COLO829 (cell line): Measurements from ENCODE around the gene SMCO4.
"Not testable (repeated sequence)": the region's sequence is repeated elsewhere in the genome, so short reads cannot be mapped to it uniquely, and the experiment has no call there.

Experiments used
- DNase-seq: peaks from one replicate; pipeline ENCODE4 v3.0.0; 2012; ENCODE audit warnings: low spot score

The SMCO4 gene

DNA sequence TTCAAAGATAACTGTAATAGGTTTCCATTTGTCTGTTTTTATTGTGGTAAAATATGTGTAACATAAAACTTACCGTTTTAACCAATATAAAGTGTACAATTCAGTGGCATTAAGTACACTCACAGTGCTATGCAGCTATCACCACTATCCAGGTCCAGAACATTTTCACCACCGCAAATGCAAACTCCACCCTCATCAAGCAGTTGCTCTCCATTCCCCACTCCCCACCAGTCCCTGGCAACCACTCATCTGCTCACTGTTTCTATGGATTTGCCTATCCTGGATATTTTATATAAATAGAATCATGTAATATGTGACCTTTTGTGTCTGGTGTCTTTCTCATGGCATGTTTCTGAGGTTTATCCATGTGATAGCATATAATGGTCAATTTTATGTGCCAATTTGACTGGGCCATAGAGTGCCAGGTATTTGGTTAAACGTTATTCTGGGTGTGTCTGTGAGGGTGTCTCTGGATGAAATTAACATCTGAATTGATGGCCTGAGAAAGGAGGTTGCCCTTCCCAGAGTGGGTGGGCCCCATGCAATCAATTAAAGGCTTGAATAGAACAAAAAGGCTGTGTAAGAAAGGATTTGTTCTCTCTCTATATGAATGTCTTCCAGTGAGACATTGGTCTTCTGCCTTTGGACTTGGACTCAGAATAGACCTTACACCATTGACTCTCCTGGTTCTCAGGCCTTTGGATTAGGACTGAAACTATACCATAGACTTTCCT, 17.2 kb upstream of the SMCO4 start:
- no peak for DNase-seq

DNA sequence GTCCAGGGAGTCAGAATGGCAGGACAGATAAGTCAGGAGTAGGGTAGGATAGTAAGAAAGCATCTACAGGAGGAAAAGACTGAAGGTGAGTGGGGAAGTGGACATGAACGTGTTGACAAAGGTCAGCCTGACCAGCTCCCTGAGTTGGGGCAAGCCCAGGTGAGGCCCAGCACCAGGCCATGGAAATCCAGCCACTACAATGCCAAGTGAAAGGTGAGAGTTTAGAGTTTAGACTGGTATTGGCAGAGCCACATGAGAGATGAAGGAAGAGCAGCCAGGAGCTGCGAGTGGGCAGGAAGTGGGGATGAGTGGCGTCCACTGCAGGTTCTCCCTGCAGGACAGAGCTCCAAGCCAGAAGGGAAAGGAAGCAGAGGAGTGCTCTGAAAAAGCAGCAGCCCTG, 16.5 kb upstream of the SMCO4 start:
- no peak for DNase-seq

DNA sequence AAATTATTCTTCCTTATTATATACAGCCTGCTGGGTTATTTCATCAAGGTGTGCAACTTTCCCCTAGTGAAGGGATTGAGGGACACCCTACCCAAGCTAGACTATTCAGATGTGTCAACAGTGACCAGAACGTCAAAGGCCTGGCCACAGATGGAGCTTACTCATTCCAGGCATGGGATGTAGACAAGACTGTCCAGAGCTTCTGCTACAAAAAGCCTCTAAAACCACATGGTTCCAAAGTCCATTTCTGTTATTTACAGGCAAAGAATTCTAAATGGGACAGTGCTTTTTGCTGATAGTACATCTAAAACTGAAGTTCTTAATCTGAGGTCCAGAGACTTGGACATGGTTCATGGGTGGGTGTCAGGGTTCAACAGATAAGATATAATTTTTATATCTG, 9.7 kb upstream of the SMCO4 start:
- no peak for DNase-seq

DNA sequence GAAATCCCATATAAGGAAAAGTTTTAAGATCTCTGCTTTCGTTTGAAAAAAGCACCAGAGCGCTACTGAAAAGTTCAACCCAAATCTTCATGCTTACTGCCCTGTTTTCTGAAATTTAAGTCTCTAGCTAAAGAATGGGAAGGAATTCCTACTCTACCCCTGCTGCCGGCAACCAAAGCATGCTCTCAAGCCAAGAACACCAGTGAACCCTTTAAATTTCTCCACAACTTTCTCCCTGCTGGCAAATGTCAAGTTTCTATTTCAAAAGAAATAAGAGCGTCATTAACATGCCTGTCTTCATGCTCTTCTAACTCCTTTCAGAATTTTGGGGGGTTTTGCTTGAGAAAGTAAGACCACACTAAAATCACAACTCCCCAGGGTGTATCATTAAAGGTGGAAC, 6.8 kb upstream of the SMCO4 start:
- no peak for DNase-seq

DNA sequence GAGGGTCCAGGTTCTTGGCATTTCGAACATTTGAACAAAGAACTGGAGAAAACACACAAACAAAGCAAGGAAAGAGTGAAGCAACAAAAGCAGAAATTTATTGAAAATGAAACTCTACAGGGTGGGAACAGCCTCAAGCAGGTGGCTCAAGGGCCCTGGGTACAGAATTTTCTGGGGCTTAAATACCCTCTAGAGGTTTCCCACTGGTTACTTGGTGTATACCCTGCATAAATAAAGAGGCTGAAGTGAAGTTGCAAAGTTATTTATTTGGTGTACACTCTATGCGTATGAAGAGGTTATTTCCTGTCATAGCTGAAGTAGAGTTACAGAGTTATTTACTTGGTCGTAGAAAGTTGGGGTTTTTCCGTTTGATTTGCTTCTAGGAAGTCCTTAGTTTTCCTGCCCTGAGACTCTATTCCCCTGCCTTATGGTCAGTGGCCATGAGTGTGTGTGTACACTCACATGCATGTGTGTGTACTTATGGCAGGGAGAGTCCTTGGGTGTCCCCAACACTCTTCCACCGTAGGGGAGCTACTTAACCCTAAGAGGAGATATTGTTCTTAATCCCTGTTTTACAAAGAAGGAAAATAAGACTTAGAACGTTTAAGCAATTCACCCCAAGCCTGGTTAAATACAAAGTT, 5.6 kb upstream of the SMCO4 start:
- no peak for DNase-seq

DNA sequence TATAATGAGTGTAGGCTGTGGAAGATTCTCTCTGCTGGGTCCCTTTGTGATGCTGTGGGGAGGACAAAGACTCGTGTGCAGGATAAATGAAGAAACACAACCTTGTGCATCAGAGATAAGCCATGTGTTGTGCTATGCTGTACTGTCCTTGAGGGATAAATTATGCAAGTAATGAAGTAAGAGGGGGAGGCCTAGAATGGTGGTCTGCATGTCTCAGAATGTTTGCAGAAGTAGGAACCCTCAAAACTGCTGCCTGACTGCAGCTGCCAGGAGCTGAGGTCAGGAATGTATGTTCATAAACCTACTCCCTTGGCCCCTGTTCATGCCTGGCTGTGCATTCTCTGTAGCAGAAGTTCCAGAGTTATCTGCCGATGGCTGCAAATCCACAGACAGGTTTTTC, 4.6 kb upstream of the SMCO4 start:
- no peak for DNase-seq

DNA sequence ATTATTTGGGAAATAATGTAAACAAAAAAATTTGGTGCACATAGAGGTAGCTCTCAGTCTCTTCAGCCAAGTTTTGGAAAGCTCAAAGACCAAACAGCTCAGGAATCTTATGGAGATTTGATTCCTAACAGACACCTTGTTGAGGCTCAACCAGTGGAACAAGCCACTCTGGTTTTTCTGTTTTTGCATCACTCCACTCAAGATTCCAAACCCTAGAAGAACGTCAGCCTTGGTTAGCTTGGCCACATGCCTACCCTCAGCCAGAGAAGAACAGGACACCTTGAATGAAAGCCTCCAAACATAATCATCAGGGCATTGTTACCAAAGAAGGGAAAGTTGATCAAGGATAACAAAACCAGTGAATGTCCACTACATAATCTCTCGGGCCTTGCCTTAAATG, 3.8 kb upstream of the SMCO4 start:
- no peak for DNase-seq

DNA sequence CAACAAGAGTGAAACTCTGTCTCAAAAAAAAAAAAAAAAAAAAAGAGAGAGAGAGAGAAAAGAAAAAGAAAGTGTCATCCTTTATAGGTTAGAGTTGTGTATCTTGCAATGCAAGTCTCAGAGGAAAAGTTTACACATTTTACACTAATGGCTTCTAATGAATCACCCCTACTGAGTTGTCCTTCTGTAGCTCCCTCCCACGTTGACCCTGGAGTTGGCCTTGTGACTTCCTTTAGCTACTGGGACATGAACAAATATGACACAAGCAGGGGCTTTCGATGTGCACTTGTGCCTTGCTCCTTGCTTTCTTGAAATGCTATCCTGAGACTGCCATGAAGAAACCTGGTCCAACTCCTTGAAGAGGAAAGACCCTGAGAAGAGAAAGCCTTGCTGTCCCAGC, 2.4 kb upstream of the SMCO4 start:
- no peak for DNase-seq

DNA sequence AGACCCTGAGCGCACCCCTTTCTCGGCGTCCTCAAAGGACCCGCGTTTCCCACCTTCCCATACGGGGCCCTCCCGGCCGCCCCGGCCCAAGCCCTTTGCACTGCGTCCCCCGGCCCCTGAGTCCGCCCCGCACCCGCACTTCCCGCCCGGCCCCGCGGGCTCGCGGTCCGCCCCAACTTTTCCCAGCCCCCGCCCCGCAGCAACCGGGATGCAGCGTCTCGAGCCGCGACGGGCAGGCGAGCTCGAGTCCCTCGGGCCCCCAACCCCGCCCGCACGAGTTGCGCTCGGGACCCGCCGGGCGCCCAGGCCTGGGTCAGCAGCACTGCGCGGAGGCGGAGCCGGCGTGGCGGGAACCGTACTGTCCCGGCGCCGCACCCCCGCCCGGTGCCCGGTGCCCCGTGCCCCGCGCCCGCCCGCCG, 371 bp downstream of the SMCO4 start:
- DNase-seq: no peak

DNA sequence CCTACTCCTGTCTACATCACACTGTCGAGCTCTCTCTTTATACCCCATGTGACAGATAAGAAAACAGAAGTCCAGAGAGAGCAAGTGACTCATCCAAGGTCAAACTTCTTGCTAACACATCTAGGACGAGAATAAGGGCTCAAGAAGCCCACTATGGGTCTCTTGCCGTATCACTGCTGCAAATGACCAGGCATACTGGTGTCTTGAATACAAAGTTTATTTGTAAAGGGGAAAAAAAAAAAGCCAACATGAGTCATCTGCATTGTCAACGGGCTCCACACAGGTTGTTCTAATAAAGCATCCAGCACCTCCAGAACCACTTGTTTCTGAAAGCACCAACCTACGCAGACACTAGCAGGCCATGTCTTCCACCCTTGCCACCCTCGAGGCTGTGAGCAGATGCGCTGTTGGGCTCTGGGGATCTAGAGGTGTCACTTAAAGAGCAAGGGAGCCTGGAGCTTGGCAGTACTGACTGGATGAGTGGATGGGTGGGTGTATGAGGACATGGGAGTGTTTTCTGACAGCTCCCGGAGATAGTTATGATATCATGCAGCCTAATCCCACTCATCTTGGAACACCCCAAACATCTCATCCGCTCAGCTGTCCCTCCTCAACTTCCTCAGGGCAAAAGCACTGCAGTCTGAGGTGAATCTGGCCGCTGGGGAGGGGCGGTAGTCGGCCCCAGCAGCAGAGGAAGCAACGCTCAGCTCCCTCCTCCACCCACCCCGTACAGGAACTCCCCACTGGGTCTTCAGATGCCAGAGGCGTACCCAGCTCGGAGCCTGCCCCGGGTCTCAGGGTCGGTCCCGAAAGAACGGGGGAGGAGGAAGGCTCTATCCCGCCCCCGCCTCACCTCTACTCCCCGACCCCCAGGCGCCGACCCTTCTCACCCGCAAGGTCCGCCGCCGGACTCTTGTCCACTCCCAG, 1.0 kb downstream of the SMCO4 start:
- peak; percentile 28 for DNase-seq

DNA sequence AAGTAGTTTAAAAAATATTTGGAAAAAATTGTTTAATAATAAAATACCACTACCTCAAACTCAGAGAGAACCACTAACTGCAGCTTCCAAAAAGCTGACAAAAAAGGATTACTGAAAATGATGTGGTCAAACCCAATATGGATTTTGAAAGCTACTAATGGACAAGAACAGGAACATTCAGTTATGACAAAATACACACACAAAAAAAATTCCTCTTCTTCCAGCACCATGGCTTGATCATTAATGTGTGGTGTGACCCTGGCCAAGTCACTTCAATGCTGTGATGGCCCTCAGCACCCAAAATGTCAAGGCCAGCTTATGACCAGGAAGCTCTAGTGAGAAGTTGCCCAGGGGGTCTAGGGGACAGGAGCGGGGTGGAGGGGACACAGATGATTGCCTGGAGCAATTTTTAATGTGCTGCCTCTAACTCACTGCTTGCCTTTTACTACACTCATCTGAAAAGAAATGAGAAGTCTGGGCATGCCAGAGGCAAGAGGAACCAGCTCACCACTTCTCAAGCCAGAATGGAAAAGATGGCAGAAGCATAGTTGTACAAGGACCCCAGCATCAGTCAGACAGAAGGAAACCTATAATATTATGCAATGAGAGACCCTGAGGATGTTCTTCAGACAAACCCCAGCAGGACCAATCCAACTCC, 2.2 kb downstream of the SMCO4 start:
- DNase-seq: no peak

DNA sequence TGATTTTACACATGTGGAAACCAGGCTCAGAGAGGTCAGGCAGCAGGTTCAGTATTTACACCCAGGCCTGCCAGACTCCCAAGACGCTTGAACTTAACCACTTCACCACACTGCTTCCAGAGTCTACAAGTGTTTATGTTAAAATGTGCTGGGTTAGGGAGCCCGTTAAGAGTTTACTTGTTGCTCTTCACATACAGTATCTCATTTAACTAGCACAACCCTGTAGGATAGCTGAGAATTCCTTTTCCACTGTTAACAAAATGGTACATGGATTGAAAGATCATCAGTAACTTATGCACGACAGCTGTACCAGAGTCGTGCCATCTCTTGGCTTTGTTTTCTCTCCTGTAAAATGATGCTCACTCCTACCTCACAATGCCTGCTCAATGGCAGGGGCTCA, 2.9 kb downstream of the SMCO4 start:
- no peak for DNase-seq

DNA sequence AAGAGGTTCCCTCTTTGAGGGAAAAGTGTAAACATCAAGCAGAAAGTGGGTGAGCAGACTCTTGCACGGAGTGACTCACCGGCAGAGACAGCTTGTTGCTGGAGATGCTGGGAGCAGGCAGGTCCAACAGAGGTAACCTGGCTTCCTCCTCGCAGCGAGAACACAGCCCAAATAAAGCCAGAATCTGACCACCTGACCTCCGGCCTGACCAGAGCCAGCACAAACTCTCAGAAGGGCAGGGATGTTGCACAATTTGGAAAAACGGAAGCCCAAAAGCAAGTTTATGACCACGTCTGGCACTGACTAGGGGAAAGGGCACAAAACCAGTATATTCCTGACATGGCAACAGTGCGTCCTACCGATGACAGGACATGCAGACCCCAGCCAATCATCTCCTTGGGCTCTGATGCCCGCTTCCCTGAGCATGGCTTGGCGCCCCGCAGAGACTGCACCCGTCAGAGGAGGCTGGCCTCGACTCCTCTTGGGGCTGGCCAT, 5.4 kb downstream of the SMCO4 start:
- DNase-seq: no peak

DNA sequence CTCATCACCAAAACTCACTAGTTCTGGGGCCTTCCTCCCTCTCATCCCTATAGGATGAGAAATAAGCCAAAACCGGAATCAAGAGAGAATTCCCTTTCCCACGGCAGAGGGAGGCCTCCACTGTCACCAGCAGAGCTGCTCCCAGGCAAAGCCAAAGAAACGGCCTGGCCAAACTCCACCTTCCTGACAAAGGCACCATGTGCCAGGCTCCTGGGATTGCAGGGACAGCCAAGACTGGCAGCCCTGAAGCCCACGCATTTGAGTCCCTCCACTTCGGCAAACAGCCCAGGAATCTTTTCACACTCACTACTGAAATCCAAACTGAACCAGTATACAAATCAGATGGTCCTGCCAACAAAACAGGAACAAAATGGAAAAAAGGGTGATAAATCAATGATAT, 6.1 kb downstream of the SMCO4 start:
- DNase-seq: no peak

DNA sequence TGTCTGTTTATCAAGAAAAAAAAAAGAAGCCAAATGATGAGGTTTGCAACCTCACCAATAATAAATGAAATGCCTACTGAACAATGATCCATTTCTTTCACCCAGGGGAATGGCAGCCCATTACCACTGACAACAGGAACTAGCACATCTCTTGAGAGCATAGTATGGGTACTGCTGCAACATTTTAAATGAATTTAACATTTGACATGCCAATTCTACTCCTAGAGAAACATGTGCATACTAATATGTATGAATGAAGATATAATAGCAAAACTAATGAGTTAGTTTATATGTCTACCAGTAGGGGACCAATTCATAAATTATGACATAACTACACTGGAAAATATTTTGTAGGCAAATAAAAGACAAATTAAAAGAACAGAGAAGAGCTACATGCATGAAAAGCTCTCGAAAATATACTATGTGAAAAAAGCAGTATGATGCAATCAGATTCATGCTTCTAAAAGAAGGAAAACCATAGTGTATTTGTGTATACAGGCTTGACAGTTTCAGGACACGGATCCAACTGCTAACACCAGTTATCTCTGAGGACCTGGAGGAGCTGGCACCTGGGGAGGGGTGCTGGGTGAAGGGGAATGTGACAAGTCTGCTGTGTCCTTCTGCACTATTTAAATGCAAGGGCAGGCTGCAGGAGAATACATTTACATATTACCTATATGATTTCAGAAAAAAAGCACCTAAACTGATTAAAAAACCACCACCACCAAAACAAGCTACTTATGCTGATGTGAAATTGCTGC, 6.9 kb downstream of the SMCO4 start:
- DNase-seq: no peak

DNA sequence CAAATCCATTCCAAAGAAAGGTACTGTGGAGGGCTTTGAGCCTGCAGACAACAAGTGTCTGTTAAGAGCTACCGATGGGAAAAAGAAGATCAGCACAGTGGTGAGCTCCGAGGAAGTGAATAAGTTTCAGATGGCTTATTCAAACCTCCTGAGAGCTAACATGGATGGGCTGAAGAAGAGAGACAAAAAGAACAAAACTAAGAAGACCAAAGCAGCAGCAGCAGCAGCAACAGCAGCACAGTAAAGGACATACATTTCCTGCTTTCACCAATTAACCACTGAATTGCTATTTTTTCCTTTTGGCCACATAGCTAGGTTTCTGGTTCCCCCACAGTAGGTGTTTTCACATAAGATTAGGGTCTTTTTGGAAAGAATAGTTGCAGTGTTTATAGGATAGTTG, 7.6 kb downstream of the SMCO4 start:
- DNase-seq: not testable (repeated sequence)

DNA sequence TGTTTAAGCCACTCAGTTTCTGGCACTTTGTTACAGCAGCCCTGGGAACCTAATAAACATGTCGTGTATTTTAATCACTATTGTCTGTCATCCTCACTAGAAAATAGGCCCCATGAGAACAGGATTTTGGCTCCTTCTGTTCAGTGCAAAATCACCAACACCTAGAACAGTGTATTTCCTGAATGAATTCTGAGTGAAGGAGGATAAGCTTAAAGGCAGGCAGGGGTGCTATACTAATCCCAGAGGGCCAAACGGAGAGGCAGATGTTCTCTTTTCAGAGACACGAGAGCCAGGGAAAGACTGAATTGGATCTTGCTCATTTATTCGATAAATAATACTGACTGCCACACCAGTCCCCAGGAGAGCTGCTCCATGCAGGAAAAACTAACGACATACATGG, 10.4 kb downstream of the SMCO4 start:
- no peak for DNase-seq

DNA sequence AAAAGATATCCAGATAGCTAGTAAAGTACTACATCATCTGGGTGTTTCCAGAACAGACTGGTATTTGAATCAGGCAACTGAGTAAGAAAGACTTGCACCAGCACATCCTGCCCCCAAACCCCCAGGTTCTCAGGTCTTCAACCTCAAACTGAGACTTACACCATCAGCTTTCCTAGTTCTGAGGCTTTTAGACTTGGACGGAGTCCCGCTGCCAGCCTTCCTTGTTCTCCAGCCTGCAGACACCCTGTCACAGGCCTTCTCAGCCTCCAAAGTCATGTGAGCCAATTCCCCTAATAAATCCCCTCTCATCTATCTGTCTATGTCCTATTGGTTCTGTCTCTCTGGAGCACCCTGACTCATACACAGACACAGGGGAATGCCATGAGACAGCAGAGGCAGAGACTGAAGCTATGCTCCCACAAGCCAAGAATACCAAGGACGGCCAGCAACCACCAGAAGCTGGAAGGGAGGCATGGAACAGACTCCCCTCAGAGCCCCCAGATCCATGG, 10.9 kb downstream of the SMCO4 start:
- no peak for DNase-seq

DNA sequence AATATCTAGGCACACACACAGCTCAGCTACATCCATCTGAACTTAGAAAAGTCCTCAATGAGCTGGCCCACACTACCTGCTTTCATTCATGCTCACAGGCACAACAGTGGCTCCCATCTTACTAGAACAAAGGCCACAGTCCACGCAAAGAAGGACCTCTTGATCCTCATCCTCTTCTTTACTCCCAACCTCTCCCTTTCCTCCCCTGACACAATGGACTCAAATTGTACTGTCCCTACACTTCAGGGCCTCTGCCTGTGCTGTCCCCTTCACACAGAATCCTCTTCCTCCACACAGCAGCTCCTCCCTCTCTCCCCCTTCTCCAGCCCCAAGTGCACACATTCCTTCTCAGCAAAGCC, 12.7 kb downstream of the SMCO4 start:
- no peak for DNase-seq

DNA sequence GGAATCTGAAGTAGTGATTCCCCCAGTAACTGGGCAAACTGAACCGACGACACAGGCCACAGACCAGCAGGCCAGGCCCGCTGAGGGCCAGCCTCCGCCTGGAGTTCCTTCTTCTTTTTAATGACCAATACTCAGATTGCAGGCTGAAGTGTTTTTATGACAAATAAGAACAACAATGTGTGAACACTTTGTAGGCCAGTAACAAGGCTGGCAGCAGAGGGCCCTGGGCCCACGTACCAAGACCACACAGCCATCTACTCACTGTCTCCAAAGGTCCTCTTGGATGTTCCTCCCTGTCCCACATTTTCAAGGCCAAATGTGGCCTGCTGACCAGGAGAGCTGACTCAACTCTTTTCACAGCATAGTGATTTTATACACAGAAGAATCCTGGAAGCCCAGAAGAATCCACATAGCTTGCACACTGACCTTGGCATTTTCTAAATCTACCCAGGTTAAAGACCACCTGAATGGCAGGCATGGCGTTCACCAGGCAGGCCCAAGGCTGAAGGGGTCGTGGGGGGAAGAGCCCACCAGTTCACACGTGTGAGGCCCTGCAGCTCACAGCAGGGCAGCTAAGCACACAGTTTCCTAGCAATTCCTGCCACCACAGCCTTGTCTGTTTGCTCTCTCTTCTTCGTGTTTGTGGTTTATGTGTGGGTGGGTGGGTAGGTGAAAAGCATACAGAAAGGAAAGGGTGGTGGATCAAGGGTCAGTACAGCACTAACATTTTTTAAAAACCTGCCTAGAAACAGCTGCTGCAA, 13.3 kb downstream of the SMCO4 start:
- DNase-seq: no peak
